Caki2 (cell line): ENCODE results near the gene RBM3. TPM values are rescaled to one million over a fixed set of nuclear protein-coding genes. Genes with fewer than 3 reads are reported as not detected.

ENCODE experiments used
- DNase-seq: peaks from one replicate; pipeline ENCODE4 v3.0.0-alpha.2; 2015; ENCODE audit warnings: low read depth
- in situ Hi-C: cut with HindIII; loops from 2 replicates; pipeline ENCODE4 v1.10.0; 2016; ENCODE audit warnings: low sequenced_read_pairs, low pct_unique_long_range_greater_than_20kb, mixed read lengths
- total RNA-seq: library from RNA; depleted of rRNA; stranded (reverse); fragments of >200 nt; shearing (Covaris generic); gene quantifications from 2 replicates; pipeline ENCODE4 v1.2.3, GENCODE V29; 2014; ENCODE audit warnings: low replicate concordance; rRNA removed

Gene RBM3
- total RNA-seq, 1 experiment from 2014 or later, result 143 TPM

- in situ Hi-C loops, result no loop called here
Measured at GRCh38 chrX:48601741-48602394, 27.6 kb downstream of the RBM3 start.

GRCh38 chrX:48604701-48605100, 30.4 kb downstream of the RBM3 start:
- DNase-seq, result no peak
- in situ Hi-C loops, result no loop called here

More at GRCh38 chrX:48601741-48602394, 27.6 kb downstream of the RBM3 start:
- no peak for DNase-seq

GRCh38 chrX:48606091-48606490, 31.8 kb downstream of the RBM3 start:
- in situ Hi-C loops, result no loop called here

GRCh38 chrX:48611703-48612102, 37.4 kb downstream of the RBM3 start:
- no peak for DNase-seq
- in situ Hi-C loops, result no loop called here

More at GRCh38 chrX:48606091-48606490, 31.8 kb downstream of the RBM3 start:
- no peak for DNase-seq

GRCh38 chrX:48613502-48614160, 39.3 kb downstream of the RBM3 start:
- in situ Hi-C loops, result no loop called here
- no peak for DNase-seq

GRCh38 chrX:48616576-48616975, 42.3 kb downstream of the RBM3 start:
- in situ Hi-C loops, result no loop called here
- DNase-seq, result no peak

GRCh38 chrX:48617542-48618340, 43.5 kb downstream of the RBM3 start:
- in situ Hi-C loops, result no loop called here
- DNase-seq, result no peak

- DNase-seq, result no peak
- in situ Hi-C loops, result no loop called here
Measured at GRCh38 chrX:48626401-48627298, 52.4 kb downstream of the RBM3 start.

Other genes starting within 250 kb of the RBM3 start
- not detected in 2 replicates for gene SSX3, start 217.8 kb upstream of the RBM3 start, total RNA-seq
- not detected in 2 replicates for gene SSX4, start 190.9 kb upstream of the RBM3 start, total RNA-seq
- not detected in 2 replicates for gene SSX4B, start 162.5 kb upstream of the RBM3 start, total RNA-seq
- 2.5 TPM in 1 of 2 replicates, not detected in the other for gene SLC38A5, start 104.2 kb upstream of the RBM3 start, total RNA-seq
- gene FTSJ1, start 98.3 kb upstream of the RBM3 start, total RNA-seq, result 126 and 139 TPM in 2 replicates
- 149 and 151 TPM in 2 replicates for gene PORCN, start 65.5 kb upstream of the RBM3 start, total RNA-seq
- gene EBP, start 52.7 kb upstream of the RBM3 start, total RNA-seq, result 66.8 and 118 TPM in 2 replicates
- 1.6 and 2.8 TPM in 2 replicates for gene TBC1D25, start 34.8 kb upstream of the RBM3 start, total RNA-seq
- gene WDR13, start 23.0 kb downstream of the RBM3 start, total RNA-seq, result 70.4 and 125 TPM in 2 replicates
- gene WAS, start 109.3 kb downstream of the RBM3 start, total RNA-seq, result 2.7 TPM in 1 of 2 replicates, not detected in the other
- gene SUV39H1, start 122.2 kb downstream of the RBM3 start, total RNA-seq, result 14.9 and 17.4 TPM in 2 replicates
- not detected in 2 replicates for gene GLOD5, start 187.3 kb downstream of the RBM3 start, total RNA-seq
- not detected in 2 replicates for gene GATA1, start 212.1 kb downstream of the RBM3 start, total RNA-seq
- gene HDAC6, start 227.6 kb downstream of the RBM3 start, total RNA-seq, result 64.4 and 101 TPM in 2 replicates